MCF 10A (cell line): ENCODE measurements around the gene GPALPP1. TPM values are rescaled to one million over a fixed set of nuclear protein-coding genes. Genes with fewer than 3 reads are reported as not detected.

Source experiments
- BruUV-seq: library from RNA; stranded (reverse); fragments of 400-500 nt; replicated peaks from 2 replicates; lab custom pipeline; 2021; lab: Mats Ljungman, UMichigan
- CTCF ChIA-PET: fragments of 300-600 bp; sonication (Branson Sonifier 250); formaldehyde crosslinking; extraction: SDS; loops from one replicate; lab custom pipeline; 2021; ENCODE audit warnings: antibody characterized with exemption, inconsistent platforms; lab: Yijun Ruan, JAX
- POLR2A ChIA-PET: fragments of 300-600, 350-650 bp; sonication (Branson Sonifier 250); formaldehyde crosslinking; extraction: SDS; loops from one replicate; lab custom pipeline; 2020; ENCODE audit warnings: antibody characterized with exemption, inconsistent platforms; lab: Yijun Ruan, JAX
- DNase-seq: peaks from one replicate; pipeline ENCODE4 v3.0.0-alpha.2; 2018; ENCODE audit not compliant: unreplicated experiment
- H3K27ac Mint-ChIP-seq: one replicate; pipeline ENCODE4 v1.8.0; 2022; ENCODE audit warnings: mild to moderate bottlenecking, low read depth, mixed read lengths; ENCODE audit not compliant: unreplicated experiment
- H3K27me3 Mint-ChIP-seq: one replicate; pipeline ENCODE4 v1.8.0; 2022; ENCODE audit warnings: mixed read lengths; ENCODE audit not compliant: insufficient read depth, unreplicated experiment
- H3K36me3 Mint-ChIP-seq: one replicate; pipeline ENCODE4 v1.8.0; 2022; ENCODE audit warnings: mild to moderate bottlenecking, moderate library complexity, mixed read lengths; ENCODE audit not compliant: insufficient read depth, unreplicated experiment
- H3K4me1 Mint-ChIP-seq: one replicate; pipeline ENCODE4 v1.8.0; 2022; ENCODE audit warnings: mixed read lengths; ENCODE audit not compliant: insufficient read depth, unreplicated experiment
- H3K4me3 Mint-ChIP-seq: one replicate; pipeline ENCODE4 v1.8.0; 2022; ENCODE audit warnings: mild to moderate bottlenecking, moderate library complexity, mixed read lengths; ENCODE audit not compliant: unreplicated experiment
- H3K9me3 Mint-ChIP-seq: one replicate; pipeline ENCODE4 v1.8.0; 2022; ENCODE audit warnings: mixed read lengths; ENCODE audit not compliant: unreplicated experiment
- intact Hi-C: fragments of 100-400 bp; cut with micrococcal nuclease; formaldehyde crosslinking; loops from 2 replicates; pipeline ENCODE4 v1.14.1; 2022
- total RNA-seq: library from RNA; stranded (reverse); gene quantifications from 2 replicates; pipeline ENCODE4 v1.2.3, GENCODE V29; 2022
- TF ChIP-seq, protein P1 (sequence below): fragments of 200-600 bp; IDR thresholded peaks from one replicate; pipeline ENCODE4 v1.8.0; 2022; ENCODE audit warnings: antibody characterized with exemption, mild to moderate bottlenecking; ENCODE audit not compliant: unreplicated experiment

Gene GPALPP1
- total RNA-seq, 1 experiment from 2014 or later: 21.0 TPM

DNA sequence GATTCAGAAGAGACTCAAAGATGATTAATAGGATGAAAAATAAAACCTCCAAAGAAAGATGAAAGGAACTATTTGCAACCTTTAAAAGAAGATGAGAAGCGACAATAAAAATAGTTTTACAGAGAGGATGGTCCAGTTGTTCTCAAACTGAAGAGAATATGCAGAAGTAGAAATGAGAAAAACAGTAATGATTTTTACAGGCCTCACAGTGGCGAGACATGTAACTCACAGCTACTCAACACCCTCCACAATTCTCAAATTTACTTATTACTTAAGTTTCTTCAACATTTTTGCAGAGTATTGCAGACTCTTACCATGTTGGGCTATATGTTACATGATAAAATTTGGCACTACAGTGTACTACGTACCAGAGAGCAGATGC, 20.9 kb upstream of the GPALPP1 start:
- Mint-ChIP-seq H3K27ac (peak overlapping the region; percentile 40), H3K9me3 (no peaks in the 10 kb centered on the region), H3K27me3 (no peaks in the 10 kb centered on the region), H3K36me3 (peaks cover 43% of the 10 kb centered on the region), H3K4me1 (peaks cover 15% of the 10 kb centered on the region), H3K4me3 (no peak overlapping the region)
- CTCF ChIA-PET: interaction anchor here (0.6 to 4.8 kb wide), 8 partner anchors 21 to 486 kb away, joined by 3 to 50 read pairs (median 4); no protein-coding TSS in a partner anchor
- POLR2A ChIA-PET: interaction anchor here (0.7 to 2.3 kb wide), 3 partner anchors 12 to 483 kb away, joined by 3 to 10 read pairs (median 6); no protein-coding TSS in a partner anchor
- DNase-seq: no peak
- intact Hi-C loops: no loop called here
- BruUV-seq: no TSS peak
- TF ChIP-seq, protein P1, sequence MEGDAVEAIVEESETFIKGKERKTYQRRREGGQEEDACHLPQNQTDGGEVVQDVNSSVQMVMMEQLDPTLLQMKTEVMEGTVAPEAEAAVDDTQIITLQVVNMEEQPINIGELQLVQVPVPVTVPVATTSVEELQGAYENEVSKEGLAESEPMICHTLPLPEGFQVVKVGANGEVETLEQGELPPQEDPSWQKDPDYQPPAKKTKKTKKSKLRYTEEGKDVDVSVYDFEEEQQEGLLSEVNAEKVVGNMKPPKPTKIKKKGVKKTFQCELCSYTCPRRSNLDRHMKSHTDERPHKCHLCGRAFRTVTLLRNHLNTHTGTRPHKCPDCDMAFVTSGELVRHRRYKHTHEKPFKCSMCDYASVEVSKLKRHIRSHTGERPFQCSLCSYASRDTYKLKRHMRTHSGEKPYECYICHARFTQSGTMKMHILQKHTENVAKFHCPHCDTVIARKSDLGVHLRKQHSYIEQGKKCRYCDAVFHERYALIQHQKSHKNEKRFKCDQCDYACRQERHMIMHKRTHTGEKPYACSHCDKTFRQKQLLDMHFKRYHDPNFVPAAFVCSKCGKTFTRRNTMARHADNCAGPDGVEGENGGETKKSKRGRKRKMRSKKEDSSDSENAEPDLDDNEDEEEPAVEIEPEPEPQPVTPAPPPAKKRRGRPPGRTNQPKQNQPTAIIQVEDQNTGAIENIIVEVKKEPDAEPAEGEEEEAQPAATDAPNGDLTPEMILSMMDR: no peak

DNA sequence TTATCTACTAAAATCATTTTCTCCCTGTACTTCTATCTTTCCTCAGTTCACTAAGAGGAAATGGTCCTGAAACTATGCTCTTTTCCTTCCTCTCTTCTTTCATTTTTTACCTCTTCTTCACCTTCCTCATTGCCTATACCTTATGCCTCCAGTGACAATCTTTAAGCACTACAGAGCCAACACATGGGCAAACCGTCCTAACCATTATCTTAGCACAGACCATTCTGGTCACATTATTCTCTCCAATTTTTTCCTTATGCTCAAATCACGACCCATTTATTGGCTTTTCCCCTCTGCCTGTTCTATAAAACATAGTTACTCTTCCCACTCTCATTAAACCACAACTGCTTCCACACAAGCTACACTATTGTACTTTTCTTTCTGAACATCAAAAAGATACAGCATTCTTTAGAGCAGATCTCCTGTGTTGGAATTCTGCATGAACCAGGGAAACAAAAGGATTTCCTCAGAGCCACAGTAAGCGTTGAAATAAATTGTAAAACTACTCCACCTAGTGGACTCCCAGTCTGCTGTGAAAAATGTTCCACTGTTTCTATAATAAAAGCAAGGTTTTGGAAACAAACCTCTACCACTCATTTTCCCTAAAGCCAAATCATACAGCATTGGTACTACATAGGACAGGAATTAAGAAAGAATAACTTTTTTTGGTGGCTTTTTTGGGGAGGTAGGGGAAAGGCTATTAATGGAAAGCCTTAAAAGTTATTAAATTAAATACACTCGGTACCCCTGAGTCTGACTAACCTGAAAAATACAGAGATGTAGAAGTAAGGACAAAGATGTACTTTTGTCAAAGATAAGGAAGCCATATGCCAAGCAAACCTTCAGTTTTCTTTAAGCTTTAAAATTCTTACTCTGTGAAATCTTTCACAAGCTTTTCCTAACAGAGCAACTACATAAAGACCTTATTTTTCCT, 19.5 kb upstream of the GPALPP1 start:
- Mint-ChIP-seq H3K4me3 (no peak overlapping the region), H3K27me3 (no peaks in the 10 kb centered on the region), H3K36me3 (peaks cover 29% of the 10 kb centered on the region), H3K4me1 (peaks cover 15% of the 10 kb centered on the region), H3K9me3 (no peaks in the 10 kb centered on the region), H3K27ac (no peak overlapping the region)
- CTCF ChIA-PET: interaction anchor here (0.5 to 4.8 kb wide), 34 partner anchors 12 to 1068 kb away, joined by 3 to 50 read pairs (median 4); no protein-coding TSS in a partner anchor
- peak; percentile 66 for DNase-seq
- TF ChIP-seq, protein P1: peak; percentile 70
- intact Hi-C loops: loop anchor here (1.0 to 5.0 kb wide), 5 partner anchors 52 to 1063 kb away; partner anchors contain the start of gene TSC22D1
- BruUV-seq: no TSS peak
- POLR2A ChIA-PET: interaction anchor here (0.7 to 2.3 kb wide), 5 partner anchors 48 to 919 kb away, joined by 3 to 10 read pairs (median 7); no protein-coding TSS in a partner anchor

DNA sequence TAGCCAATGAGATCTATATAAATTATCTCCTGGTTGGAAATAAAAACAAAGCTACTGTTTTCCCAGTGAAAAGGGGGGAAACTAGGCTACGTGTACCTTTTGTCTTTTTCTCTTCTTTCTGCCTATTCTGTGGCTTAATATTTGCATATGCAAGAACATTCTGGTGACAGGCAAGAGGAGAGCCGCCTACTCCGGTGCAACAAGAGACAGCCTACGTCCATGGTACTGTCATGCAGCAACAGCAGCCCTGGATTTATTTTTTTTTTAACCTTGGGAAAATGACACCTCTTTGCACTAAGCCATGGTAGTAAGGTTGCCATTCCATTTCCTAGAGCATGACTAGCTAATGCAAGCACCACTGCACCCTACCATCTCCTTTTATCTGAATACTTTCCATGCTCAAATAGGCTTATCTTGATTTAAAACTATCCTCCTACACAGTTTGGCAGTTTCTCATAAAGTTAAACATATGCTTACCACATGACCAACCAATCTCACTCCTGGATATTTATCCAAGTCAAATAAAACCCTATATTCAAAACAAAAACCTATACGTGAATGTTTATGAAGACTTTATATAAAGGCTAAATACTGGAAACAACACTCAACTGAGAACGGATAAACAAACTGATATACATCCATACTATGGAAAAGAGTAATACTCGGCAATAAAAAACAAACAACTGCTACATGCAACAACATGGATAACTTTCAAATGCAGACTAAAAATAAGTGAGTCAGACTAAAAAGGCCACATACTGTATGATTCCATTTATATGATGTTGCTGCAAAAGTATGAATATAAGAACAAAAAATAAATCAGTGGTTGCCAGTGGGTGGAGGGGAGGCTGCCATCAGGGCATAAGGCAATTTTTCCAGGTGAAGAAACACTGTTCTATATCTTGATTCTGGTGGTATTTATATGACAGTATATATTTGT, 17.4 kb upstream of the GPALPP1 start:
- Mint-ChIP-seq H3K4me1 (peaks cover 15% of the 10 kb centered on the region), H3K27ac (peak overlapping the region; percentile 43), H3K4me3 (no peak overlapping the region), H3K9me3 (no peaks in the 10 kb centered on the region), H3K27me3 (no peaks in the 10 kb centered on the region), H3K36me3 (peaks cover 13% of the 10 kb centered on the region)
- TF ChIP-seq, protein P1: no peak
- BruUV-seq: no TSS peak
- ChIA-PET CTCF (interaction anchor here (0.6 to 4.8 kb wide), 7 partner anchors 16 to 1806 kb away, joined by 3 to 50 read pairs (median 3); no protein-coding TSS in a partner anchor), POLR2A (interaction anchor here (0.5 to 0.8 kb wide), 3 partner anchors 28 to 60 kb away, joined by 3 to 5 read pairs (median 3); no protein-coding TSS in a partner anchor)
- no peak for DNase-seq
- intact Hi-C loops: loop anchor here (5.0 kb wide), 2 partner anchors 395 to 1065 kb away; partner anchors contain the start of gene TSC22D1
